CD1c-positive myeloid dendritic cell (primary cell): ENCODE measurements around the gene BOD1L1.
"Not testable (repeated sequence)": the region's sequence is repeated elsewhere in the genome, so short reads cannot be mapped to it uniquely, and the experiment has no call there.

Source experiments
- DNase-seq: peaks from one replicate; pipeline ENCODE4 v3.0.0-alpha.2; 2016; ENCODE audit errors: extremely low spot score

Gene BOD1L1

DNA sequence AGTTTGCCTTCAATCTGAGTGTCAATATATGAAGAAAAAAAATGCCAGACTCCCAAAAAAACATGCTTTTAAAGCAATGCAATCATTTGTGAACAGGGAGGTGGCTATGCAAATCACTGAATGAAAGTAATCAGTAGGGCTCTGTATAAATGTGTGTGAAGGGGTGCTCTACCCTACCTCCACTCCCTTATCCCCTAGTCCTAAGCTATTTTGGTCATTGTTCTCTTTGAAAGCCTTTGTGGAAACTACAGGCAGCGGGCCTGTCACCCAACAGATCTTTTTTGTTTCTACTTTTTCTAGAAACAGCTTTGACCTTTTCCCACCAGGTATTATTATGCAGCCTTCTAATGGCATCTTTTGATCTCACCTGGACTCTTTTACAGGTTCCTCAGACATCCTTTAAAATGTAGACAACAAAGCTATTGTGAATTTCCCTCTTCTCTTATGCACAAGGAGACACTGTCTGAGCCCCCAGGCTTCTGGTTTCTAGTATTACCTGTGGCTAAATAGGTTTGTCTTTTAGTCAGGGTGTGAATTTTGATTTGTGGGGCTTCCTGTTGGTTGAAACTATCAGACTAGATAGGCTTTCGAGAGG, 9.2 kb downstream of the BOD1L1 start:
- no peak for DNase-seq

DNA sequence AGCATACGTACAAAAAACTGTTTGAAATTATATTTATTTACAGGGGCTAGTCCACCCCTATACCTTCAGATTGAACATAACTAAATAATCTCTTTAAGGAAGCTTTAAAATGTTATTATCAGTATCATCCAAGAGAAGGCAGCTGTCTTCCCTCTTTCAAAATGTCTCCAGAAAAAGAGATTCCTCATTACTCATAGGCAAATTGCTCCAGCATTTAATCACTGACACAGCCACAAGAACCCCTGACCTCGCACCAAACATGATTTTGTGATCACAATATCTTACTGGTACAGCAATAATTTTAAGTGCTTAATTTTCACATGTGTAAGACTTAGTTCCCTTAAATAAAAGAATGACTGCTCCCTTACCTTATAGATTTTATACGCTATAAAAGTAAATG, 9.7 kb downstream of the BOD1L1 start:
- no peak for DNase-seq

DNA sequence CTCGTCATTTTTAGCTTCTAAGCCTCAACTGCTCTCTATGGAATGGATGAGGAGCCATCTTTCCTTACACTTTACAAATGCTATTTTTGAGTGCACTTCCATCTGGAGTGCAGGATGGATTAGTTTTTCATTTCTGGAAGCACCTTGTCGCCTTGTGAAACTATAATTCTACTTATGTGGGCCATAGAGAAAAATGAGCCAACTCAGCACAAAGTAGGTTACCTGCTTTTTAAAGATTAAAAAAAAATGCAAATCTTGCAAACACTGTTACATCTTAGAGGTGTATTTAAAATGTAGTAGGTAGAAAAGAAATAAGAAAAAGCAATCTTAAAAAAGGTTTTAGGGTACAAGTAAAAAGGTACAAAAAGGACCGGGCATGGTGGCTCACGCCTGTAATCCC, 10.9 kb downstream of the BOD1L1 start:
- no peak for DNase-seq

DNA sequence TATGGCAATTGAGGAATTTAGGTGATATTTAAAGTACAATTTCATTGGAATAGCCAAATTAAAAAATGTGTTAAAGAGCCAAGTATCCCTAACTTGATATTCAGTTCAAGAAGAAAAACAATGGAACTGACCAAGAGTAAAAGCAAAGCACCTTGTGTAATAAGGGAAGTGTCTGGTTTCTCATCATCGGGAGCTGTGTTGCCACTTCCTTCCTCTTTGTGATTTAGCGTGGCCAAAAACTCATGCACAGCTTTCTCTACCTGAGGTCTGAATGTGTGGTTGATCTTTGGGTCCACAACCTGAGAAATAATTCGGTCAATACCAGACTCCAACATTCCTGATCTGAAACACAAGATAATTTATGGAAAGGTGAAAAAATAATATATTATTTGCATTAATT, 12.4 kb downstream of the BOD1L1 start:
- DNase-seq: peak; percentile 52

DNA sequence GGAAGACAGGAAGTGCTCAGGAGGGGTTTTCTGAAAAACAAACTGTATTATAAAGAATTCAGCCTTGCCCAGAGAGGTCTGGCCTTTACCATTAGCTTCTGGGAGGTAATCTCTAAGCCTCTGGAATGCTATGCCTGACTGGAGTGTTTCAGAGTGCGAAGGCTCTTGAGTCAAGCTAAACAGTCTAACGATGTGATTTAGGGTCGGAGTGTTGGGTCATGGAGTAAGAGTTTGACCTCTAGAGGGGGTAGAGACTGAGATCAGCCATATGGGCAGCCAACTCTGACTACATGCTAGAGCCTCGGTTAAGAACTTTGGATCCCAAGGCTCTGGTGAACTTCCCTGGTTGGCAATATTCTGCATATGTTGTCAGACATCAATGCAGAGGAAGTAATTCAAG, 15.0 kb downstream of the BOD1L1 start:
- no peak for DNase-seq

DNA sequence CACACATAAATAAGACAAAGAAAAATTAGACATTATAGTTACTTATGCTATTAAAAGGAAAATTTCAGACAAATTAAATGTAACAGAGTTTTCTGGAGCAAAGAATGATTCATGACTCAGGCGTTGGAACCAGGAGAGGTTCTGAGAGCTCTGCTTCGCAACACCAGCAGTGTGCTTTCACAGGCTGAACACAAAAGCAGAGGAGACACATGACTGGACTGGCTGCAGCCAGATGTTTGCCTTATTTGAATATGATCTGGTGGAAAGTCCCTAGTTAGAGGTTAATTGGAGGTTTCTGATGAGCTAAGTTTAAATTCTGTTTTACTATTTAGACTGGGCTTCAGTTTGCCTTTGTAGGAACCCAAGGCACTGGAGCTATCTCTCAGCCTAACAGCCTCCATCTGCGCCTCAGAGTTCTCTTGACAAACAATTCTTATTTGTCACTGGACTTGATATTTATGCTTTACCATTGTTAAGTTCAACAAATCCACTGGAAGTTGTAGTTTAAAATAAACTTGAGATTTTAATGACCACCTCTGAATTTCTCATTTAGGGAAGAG, 16.2 kb downstream of the BOD1L1 start:
- no peak for DNase-seq

DNA sequence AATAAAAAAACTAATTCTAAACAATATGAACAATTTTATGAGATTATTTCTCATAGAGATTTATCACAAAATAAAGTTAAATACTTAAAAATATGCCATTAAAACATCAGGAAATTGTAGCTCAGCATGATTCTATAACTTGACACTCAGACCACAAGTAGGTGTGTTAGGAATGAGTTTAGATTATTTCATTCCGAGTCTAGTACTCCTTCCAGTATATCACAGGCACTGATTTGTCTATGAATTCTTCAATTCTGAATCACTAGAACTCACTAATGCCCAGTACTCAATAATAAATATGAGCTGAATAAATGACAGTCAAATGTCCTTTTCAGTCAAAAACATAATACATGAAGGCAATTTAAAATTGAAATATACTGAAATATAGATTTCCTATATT, 22.2 kb downstream of the BOD1L1 start:
- DNase-seq: no peak

DNA sequence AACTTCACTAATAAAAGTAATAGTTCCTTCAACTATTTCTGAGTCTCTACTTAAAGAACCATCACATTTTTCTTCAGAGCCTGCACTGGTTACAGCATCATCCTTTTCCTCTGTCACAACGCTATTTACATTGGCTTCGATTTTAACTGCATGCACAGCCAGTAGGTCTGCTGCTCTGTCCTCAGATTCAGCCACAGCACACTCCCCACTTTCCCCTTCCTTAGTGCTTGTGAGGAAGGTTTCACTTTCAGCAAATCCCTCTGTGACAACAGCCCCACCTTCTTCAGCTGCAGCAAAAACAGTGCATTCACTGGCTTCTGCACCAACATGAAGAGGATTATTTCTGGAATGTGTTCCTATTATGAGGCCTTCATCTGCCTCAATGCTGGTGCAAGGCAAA, 25.7 kb downstream of the BOD1L1 start:
- no peak for DNase-seq

DNA sequence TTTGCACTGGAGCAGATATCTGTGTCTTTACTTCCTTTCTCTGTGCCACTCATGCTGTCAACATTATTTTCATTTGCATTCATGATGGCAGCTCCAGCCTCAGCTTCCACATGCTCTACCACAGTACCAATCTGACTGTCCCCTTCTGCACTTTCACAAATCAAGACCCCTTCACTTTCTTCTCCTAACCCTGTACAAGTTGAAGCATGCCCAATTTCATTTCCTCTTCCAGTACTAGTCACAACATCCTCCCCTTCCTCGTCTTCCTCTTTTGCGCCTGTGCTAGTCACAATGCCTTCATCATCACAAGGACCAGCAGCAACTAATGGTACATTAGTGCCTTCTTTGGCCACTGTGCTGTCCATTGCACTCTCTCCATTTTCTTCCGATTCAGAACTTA, 26.5 kb downstream of the BOD1L1 start:
- DNase-seq: peak; percentile 59

DNA sequence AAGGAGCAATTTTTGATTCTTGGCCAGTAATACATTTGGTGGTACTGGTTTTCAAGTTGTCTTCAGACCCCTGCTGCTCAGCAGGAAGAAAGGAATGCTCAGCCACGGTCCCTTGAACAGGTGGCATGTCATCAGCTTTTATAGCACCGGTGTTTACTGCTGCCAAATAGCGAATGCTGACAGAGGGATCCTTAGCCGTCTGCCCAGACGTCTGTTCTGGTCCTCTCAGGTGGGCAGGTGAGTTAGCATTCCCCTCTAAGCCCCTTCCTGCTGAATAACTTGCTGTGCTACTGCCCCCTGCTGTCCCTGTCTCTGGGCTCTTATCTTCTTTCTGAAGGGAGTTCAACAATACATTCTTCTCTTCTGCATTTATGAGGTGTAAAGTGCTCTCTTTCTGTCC, 28.4 kb downstream of the BOD1L1 start:
- DNase-seq: no peak

DNA sequence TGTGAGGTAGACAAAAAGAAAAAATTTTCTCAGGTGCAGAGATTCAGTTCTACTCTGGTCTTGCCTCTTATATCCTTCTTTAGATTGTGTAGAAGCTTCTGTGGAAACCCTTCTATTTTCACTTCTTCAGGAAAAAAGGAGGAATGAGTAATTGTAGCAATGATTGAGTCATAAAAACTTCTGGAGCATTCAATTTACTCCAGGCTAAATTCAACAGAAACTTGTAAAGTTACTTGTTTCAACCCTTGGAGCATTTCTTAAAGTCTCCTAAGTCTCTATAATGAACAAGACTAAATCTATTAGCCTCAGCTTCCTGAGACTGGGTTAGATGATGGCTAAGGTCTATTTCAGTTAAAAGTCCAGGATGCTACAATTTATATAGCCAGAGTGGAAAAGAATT, 29.9 kb downstream of the BOD1L1 start:
- no peak for DNase-seq

DNA sequence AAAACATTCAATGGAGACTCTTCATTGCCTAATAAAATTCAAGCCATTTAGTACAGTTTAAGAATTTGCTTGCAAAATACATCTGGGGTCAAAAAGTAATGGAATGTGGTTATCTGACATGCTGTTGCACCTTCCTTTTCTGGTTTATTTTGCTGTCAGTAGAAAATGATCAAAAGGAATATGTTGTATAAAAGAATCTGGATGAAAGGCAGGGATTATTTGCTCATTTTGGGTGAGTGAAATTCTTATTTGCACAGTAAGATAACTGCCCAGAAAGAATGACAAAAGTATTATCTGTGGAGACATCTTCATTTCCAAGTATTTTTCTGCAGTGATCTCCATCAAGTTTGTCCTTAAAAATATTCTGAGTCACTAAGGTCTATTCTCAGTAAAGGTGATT, 30.4 kb downstream of the BOD1L1 start:
- no peak for DNase-seq

DNA sequence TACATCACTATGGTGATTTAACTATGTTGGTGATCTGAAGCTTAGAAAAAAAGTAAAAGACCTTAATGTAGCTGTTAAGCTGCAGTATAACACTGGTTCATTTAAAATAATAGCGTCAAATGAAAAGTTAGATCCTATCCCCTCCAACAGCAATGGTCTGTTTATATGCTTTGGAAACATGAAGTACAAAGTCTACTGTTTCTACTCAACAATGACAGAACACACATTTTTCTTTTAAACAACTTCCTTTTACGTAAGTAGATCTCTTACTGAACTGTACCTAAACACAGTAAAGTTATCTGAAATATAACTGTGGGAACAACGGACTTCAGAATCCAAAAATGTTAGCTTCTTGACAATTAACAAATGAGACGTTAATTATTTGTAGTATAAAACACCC, 35.3 kb downstream of the BOD1L1 start:
- DNase-seq: no peak

DNA sequence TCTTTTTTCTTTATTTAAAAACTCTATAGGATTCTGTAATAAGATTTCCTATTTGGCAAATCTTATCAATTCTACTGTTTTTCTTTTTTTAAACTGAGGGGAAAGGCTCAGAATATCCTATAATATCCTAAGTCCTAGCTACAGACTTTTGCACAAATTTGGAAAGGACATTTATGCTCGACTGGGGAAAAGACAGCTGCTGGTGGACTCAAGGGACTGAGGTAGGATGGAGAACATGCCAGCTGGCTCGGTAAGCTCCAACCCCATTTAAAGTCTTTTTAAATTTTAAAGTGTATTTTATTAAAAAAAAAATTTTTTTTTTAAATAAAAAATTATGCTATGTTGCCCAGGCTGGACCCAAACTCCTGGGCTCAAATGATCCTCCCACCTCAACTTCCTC, 36.8 kb downstream of the BOD1L1 start:
- DNase-seq: no peak

DNA sequence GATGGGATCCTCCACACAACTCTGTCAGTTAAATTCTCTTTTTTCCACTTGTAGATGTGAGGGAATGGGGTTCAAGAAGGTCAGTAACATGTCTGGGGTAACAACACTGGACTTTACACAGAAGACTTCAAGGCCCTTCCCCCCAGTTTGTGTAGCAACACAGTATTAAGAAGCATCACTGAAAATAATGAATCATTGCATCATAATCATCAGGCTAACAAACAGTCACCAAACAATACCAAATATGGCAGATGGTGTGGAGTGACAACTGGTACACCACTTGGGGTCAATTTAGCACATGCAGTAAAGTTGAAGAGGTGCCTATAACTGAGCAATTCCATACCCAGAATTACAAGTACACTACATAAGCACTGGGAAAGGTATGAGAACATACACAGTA, 38.6 kb downstream of the BOD1L1 start:
- no peak for DNase-seq

DNA sequence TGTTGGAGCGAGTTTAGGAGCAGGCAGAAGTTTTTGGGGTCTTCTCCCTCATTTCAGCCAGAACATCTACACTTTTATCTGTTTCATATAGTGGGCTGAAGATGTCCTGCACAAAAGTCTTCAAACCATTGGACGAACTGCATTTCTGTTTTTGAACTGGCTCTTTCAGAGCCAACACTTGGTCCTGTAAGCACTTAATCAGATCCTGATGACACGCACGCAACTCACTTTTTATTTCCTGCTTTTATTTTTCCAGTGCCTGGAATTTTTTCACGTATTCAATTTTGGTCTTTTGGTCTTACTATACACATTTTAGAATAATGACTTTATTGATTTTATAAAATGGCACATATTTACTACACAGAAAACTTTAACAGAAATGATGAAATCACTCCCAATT, 43.0 kb downstream of the BOD1L1 start:
- no peak for DNase-seq

DNA sequence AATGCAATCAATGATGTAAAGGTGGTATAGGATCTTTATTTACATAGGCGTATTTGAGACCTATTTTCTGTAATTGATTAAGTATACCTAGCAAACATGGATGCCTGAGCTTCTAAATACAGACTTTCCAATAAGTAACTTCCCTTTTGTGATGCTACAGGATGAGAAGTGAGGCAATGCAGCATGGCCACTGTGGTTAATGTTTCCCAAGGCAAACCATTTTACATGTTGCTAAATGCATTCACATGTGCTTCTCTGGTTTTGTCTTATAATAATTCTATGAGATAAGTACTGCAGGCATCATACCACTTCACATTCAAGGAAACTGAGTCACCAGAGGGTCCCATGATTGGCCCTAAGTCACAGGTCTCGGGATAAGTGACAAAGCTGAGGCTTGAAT, 47.5 kb downstream of the BOD1L1 start:
- no peak for DNase-seq

DNA sequence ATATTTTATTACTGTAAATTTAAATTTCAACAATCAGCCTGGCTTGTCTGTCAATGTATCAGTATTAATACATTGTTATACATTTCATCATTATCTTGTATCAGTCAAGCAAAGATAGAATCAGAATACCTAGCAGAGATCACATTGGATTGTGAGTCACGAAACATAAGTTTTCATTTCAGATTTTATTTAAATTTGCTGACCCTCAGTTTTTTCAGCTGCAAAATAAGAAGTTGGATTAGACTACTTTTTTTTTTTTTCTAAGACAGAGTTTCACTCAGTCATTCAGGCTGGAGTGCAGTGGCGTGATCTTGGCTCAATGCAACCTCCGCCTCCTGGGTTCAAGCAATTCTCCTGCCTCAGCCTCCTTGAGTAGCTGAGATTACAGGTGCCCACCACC, 49.9 kb downstream of the BOD1L1 start:
- DNase-seq: no peak

DNA sequence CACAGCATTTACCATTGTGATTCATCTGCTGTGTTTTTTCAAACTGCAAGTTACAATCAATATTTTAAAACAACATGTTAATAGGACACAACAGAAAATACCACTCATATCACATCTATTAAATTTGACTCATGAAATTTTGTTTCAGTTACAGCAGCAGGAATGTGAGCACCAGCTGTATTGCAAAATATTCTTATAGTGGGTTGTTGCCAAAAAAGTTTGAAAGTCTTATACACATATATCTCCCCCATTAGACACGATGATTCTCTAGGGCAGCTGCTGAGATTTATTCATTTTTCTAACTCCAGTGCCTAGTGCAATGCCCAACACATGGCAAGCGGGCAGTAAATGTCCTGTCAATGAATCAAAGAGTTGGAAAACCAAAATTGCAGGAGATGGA, 56.6 kb downstream of the BOD1L1 start:
- no peak for DNase-seq

DNA sequence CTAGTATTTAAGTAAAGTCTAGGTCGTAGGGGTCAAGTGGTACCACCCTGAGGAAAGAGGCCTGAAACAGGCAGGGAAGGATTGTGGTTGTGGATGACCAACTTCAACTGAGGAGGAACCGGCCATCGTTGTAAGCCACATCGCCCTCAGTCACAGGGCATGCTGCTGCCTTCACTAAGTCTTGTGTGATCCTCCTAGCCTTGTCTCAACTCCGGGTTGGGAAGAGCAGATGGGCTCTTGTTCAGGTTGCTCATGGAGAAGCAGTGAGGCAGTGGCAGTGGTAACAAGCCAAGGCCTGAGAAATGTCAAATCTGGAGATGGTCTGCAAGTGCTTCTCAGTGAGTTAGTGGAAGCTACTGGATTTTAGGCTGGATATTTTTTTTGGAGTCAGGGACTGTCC, 60.4 kb downstream of the BOD1L1 start:
- DNase-seq: no peak

DNA sequence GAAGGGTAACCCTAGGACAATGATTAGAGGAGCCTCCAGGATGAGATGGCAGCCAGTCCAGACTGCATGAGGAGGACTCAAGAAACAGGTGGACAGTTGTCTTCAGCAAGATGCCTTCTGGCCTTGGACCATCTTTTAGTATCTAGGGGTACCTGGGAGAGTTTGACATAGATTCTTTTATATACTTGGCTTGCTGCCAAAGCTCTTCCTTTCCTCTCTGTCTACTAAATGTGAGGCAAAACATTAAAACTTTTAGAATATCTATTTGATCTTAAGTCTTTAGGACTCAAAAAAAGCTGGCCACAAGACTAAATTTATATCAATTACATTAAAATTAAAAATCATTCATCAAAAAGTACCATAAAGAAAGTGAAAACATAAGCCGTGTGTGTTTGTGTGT, 64.6 kb downstream of the BOD1L1 start:
- no peak for DNase-seq

DNA sequence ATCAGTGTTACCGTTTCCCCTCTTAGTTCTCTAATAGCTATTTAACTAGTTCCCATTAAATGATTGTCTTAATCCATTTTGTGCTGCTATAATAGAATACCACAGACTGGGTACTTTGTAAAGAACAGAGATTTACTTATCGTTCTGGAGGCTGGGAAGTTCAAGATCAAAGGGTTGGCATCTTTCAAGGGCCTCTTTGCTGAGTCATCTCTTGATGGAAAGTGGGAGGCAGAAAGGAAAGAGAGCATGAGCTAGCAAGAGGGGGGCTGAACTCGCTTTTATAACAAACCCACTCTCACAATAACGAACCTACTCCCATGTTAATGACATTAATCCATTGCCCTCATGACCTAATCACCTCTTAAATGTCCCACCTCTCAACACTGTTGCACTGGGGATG, 65.9 kb downstream of the BOD1L1 start:
- no peak for DNase-seq

DNA sequence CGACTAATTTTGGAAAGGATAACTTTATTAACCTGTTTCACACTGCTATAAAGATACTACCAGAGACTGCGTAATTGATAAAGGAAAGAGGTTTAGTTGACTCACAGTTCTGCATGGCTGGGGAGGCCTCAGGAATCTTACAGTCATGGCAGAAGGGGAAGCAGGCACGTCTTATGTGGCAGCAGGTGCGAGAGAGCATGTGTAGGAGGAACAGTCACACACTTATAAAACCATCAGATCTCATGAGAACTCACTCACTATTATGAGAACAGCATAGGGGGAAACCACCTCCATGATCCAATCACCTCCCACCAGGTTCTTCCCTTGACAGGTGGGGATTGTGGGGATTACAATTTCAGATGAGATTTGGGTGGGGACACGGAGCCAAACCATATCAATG, 67.4 kb downstream of the BOD1L1 start:
- DNase-seq: not testable (repeated sequence)

DNA sequence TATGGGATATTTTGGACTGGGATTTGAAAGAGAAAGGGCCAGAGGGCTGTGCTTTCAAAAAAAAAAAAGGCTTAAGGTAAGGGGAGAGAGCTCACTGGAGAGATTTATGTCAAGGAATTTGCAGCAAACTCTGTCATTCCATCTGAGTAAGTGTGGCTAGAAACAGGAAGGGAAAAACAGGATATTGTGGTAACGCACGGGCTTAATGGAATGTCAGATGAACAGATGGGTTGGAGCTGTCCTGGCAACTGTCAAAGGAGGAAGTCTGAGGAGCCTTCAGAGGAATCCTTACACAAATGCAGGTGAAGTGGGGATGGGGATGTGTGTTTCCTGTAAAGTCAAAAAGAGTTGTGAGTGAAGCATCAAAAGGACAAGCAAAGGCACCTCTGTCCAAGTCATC, 68.1 kb downstream of the BOD1L1 start:
- no peak for DNase-seq
